ENCODE data around the gene KCNG3. TPM values are rescaled to one million over a fixed set of nuclear protein-coding genes. Genes with fewer than 3 reads are reported as not detected.

KCNG3 gene
- total and polyA plus RNA-seq, 2 of the 13 experiments (the other 11 are each of a cell fraction or from before 2014, with no cell fraction given): 2.8 to 4.8 TPM

- peak; percentile 7; the same call in 1 of the 2 replicates for TF ChIP-seq GMEB1 (CRISPR knock-in tag; IDR thresholded peaks at IDR 0.05; ENCODE audit: borderline replicate concordance)
- TF ChIP-seq YY1 (IDR thresholded peaks at IDR 0.05; ENCODE audit: insufficient read depth, insufficient replicate concordance, low read depth, low read length): peak; percentile 56
- TF ChIP-seq NCOA1 (CRISPR knock-in tag; IDR thresholded peaks at IDR 0.05): peak; percentile 51; the same call in 1 of the 2 replicates
- no peak for TF ChIP-seq SRSF1 (optimal IDR thresholded peaks at IDR 0.05; ENCODE audit: low read depth, low read length)
- TF ChIP-seq ZNF792 (CRISPR knock-in tag; IDR thresholded peaks at IDR 0.05): peak; percentile 45; the same call in 1 of the 2 replicates
- peak; percentile 27; the same call in 1 of the 2 replicates for TF ChIP-seq ELK4 (CRISPR knock-in tag; IDR thresholded peaks at IDR 0.05; ENCODE audit: borderline replicate concordance)
- no peak for TF ChIP-seq ZBTB26 (CRISPR knock-in tag; IDR thresholded peaks at IDR 0.05; ENCODE audit: borderline replicate concordance)
- 0 out of 2 replicates have a peak, but pooled peaks have one; percentile 50 for TF ChIP-seq ZNF430 (CRISPR knock-in tag; IDR thresholded peaks at IDR 0.05)
- TF ChIP-seq SP5 (CRISPR knock-in tag; IDR thresholded peaks at IDR 0.05; ENCODE audit: borderline replicate concordance, low read depth): peak; percentile 32; the same call in 1 of the 2 replicates
- peak; percentile 59; the same call in 1 of the 2 replicates for TF ChIP-seq RERE (CRISPR knock-in tag; IDR thresholded peaks at IDR 0.05; ENCODE audit: low read depth)
- no peak for TF ChIP-seq ZMYM2 (CRISPR knock-in tag; IDR thresholded peaks at IDR 0.05)
- no peak; the same call in 1 of the 2 replicates for TF ChIP-seq MXD3 (CRISPR knock-in tag; IDR thresholded peaks at IDR 0.05)
- TF ChIP-seq RARA (CRISPR knock-in tag; IDR thresholded peaks at IDR 0.05): peak; percentile 45
- peak; percentile 50; the same call in 1 of the 2 replicates for TF ChIP-seq ZNF563 (CRISPR knock-in tag; IDR thresholded peaks at IDR 0.05)
- TF ChIP-seq EP300 (IDR thresholded peaks at IDR 0.05; ENCODE audit: low read depth in 2 of 2, low read length in 2 of 2): peak in 1 of 2 experiments; percentile 47; a peak in 1 of 4 replicates
- no peak for TF ChIP-seq EP300 (CRISPR knock-in tag; IDR thresholded peaks at IDR 0.05; ENCODE audit: borderline replicate concordance)
Observed at GRCh38 chr2:42493468-42494354, at the start of gene KCNG3 (continued).
